Astrocyte of the spinal cord (primary cell): ENCODE data around the gene RRP7A.
"Not testable (repeated sequence)": the region's sequence is repeated elsewhere in the genome, so short reads cannot be mapped to it uniquely, and the experiment has no call there.

Source experiments
- DNase-seq: peaks from one replicate; pipeline ENCODE4 v3.0.0; 2011; ENCODE audit warnings: low read depth, low spot score
- H3K4me3 ChIP-seq: 2 replicates; pipeline ENCODE4 v1.5.1; 2011; ENCODE audit warnings: low read depth, mild to moderate bottlenecking, low read length, moderate library complexity
- CTCF ChIP-seq: IDR thresholded peaks from 2 replicates; pipeline ENCODE4 v1.5.1; 2012; ENCODE audit warnings: low read depth, mild to moderate bottlenecking, low read length, inconsistent platforms
- in situ Hi-C: cut with HindIII; loops from 2 replicates; pipeline ENCODE4 v1.10.0; 2017; ENCODE audit warnings: low sequenced_read_pairs

Gene RRP7A

GRCh38 chr22:42519525-42520401 lies at the start of gene RRP7A:
Gene RRP7A (minus strand): TSS chr22:42519796. CDS start chr22:42519786, 10 bp downstream.
- TF ChIP-seq CTCF = no peak

DNA sequence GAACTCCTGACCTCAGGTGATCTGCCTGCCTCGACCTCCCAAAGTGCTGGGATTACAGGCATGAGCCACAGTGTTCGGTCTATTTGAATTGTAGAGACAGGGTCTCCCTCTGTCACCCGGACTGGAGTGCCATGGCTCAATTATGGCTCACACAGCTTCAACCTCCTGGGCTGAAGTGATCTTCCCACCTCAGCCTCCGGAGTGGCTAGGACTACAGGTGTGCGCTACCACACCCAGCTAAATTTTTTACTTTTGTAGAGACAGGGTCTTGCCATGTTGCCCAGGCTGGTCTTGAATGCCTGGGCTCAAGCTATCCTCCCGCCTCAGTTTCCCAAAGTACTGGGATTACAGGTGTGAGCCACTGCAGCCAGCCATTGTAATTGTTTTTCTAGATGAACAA lies 48.4 kb upstream of the RRP7A start:
- H3K4me3 ChIP-seq, in situ Hi-C loops, DNase-seq: not testable (repeated sequence)

More at GRCh38 chr22:42519525-42520401, at the start of gene RRP7A:
- peak within 1 kb of the TSS; percentile 59 for H3K4me3 ChIP-seq
- peak; percentile 71 for DNase-seq
- in situ Hi-C loops = no loop called here

GRCh38 chr22:42565956-42566355 lies 46.4 kb upstream of the RRP7A start:
- in situ Hi-C loops = no loop called here
- no peak for TF ChIP-seq CTCF

GRCh38 chr22:42564699-42565098 lies 45.1 kb upstream of the RRP7A start:
- no peak overlapping the region for H3K4me3 ChIP-seq
- TF ChIP-seq CTCF = no peak
- in situ Hi-C loops = no loop called here
- DNase-seq = no peak

More at GRCh38 chr22:42565956-42566355, 46.4 kb upstream of the RRP7A start:
- no peak for DNase-seq
- no peak overlapping the region for H3K4me3 ChIP-seq

DNA sequence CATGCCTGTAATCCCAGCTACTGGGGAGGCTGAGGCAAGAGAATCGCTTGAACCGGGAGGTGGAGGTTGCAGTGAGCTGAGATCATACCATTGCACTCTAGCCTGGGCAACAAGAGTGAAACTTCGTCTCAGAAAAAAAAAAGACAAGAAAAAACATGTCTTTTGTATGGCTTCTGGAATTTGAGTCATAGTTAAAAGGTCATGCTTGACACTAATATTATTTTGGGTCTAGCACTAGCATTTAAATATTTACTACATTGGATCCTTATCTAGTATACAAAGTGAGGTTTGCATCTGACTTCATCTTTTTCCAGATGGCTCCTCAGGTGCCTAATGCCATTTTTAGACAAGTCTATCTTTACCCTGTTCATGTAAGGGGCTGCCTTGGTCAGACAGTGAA lies 44.3 kb upstream of the RRP7A start:
- in situ Hi-C loops, H3K4me3 ChIP-seq, DNase-seq: not testable (repeated sequence)

DNA sequence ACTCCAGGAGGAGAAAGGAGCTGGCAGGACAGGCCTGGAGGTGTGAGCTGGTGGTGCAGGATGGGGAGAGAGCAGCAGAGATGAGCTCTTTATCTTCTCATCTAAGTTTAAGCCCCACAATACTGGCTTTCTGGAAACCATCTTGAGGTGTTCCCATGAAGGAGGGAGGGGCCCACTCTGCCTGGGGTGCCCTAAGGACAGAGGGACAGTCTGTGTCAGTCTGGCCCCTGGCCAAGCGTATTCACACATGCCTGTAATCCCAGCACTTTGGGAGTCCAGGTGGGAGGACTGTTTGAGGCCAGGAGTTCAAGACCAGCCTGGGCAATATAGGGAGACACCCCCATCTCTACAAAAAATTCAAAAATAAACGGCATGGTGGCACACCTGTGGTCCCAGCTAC lies 43.1 kb upstream of the RRP7A start:
- no peak for DNase-seq
- no peak for TF ChIP-seq CTCF
- H3K4me3 ChIP-seq = no peak overlapping the region
- in situ Hi-C loops = no loop called here

- no peak for DNase-seq
- in situ Hi-C loops = no loop called here
- H3K4me3 ChIP-seq = no peak overlapping the region
- TF ChIP-seq CTCF = no peak
Observed at GRCh38 chr22:42562279-42562678, 42.7 kb upstream of the RRP7A start.
